HAP-1 (cell line): ENCODE results near the gene CST3.
"Not testable (repeated sequence)": the region's sequence is repeated elsewhere in the genome, so short reads cannot be mapped to it uniquely, and the experiment has no call there.

Experiments used
- DNase-seq, 2 experiments: peaks; one replicate each; pipeline ENCODE4 v3.0.0-alpha.2; 2016 to 2020; ENCODE audit warnings: low spot score in 2 of 2
- H3K27me3 ChIP-seq: fragments of 250-450 bp; sonication (Bioruptor Pico); 2 replicates; pipeline ENCODE4 v1.5.1; 2020; ENCODE audit warnings: low read depth, mild to moderate bottlenecking, moderate library complexity
- H3K36me3 ChIP-seq: fragments of 250-450 bp; sonication (Bioruptor Pico); replicated peaks from 2 replicates; pipeline ENCODE4 v1.5.1; 2020; ENCODE audit warnings: mild to moderate bottlenecking
- H3K4me1 ChIP-seq: fragments of 250-450 bp; sonication (Bioruptor Pico); 2 replicates; pipeline ENCODE4 v1.5.1; 2020; ENCODE audit warnings: mild to moderate bottlenecking
- H3K4me3 ChIP-seq: fragments of 250-450 bp; sonication (Bioruptor Pico); 2 replicates; pipeline ENCODE4 v1.5.1; 2020; ENCODE audit warnings: mild to moderate bottlenecking, moderate library complexity
- H3K9me3 ChIP-seq: fragments of 250-450 bp; sonication (Bioruptor Pico); 2 replicates; pipeline ENCODE4 v1.5.1; 2020; ENCODE audit warnings: mild to moderate bottlenecking, moderate library complexity
- in situ Hi-C: fragments of 300-500 bp; cut with MboI; formaldehyde crosslinking; loops from 3 replicates; pipeline ENCODE4 v1.14.3; 2020; ENCODE audit warnings: low sequenced_read_pairs, inconsistent platforms, mixed read lengths

Gene CST3

DNA sequence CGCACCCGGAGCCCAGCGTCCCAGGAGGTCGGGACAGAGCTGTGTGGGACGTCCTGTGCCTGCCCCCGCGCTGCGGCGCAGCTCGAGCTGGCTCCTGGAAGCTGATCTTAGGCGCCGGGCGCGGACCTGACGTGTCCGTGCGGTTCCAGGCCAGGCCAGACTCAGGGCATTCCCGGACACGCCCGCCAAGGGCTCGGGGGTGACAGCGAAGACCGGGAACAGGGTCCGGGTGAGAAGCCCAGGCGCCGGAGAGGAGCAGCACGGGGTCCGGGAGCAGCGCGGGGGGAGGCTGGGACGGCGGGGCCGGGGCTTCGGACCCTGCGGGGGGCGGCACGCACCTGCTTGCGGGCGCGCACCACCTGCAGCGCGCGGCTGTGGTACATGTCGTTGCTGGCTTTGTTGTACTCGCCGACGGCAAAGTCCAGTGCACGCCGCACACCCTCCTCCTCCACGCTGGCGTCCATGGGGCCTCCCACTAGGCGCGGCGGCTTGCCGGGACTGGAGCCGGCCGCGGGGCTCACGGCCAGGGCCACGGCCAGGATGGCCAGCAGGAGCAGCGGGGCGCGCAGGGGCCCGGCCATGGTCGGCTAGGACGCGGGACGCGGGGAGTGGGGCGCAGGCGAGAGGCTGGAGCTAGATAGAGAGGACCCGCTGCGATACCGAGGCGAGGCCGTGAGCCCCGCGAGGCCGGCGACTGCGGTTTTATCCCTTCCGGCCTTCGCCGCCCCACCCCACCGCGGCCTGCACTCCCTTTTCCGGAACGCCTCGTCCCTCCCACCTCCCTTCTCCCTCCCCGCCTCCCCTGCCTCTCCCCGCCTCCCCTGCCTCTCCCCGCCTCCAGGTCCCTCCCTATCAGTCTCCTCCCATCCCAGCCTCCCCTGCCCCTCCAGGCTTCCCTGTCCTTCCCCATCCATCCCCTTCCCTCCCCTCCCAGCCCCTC lies at the start of gene CST3:
TSS of gene CST3 (minus strand) at position 674 of the 940 bp plus-strand sequence. CDS start at position 581, 93 bp downstream.
- peak; percentile 95 to 99 for DNase-seq
- no peaks in the 10 kb centered on the region for H3K9me3 ChIP-seq
- H3K27me3 ChIP-seq = no peaks in the 10 kb centered on the region
- H3K36me3 ChIP-seq = peaks cover 5% of the 10 kb centered on the region; the same call in 1 of the 2 replicates
- H3K4me3 ChIP-seq = peak within 1 kb of the TSS; percentile 53
- in situ Hi-C loops = no loop called here
- no peaks in the 10 kb centered on the region for H3K4me1 ChIP-seq

DNA sequence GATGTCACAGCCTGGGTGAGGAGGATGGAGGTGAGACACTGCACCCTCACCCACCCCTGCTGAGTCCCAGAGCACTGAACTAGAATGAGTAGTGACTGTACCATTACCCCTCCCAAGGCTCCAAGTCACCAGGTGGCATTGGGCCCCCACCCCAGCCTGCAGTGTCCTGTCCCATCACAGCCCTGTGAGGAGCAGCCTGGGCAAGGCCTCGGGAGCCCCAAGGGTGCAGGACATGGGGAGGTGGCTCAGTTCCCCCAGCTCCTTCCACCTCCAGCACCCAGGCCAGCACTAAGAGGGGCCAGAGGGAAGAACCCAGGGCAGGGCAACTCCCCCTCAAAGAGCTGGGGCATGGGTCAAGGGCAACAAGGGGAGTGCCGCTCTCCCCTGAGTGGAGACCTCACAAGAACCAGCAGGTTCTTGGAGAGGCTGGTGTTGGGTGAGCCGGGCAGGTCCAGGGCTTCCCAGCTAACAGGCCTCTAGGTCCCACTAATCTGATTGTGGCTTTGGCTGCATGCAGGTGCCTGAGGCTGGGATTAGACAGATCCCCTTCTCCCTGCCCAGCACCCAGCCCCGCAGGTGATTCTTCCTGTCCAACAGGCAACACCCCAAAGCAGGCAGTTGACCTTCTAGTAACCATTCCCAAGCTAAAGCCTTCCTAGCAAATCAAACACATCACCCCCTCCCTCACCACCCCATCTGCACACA lies 48.4 kb upstream of the CST3 start:
- DNase-seq = no peak
- Histone ChIP-seq H3K27me3 (no peaks in the 10 kb centered on the region), H3K4me3 (no peak overlapping the region), H3K4me1 (no peaks in the 10 kb centered on the region), H3K36me3 (no peaks in the 10 kb centered on the region), H3K9me3 (no peaks in the 10 kb centered on the region)
- in situ Hi-C loops = no loop called here

DNA sequence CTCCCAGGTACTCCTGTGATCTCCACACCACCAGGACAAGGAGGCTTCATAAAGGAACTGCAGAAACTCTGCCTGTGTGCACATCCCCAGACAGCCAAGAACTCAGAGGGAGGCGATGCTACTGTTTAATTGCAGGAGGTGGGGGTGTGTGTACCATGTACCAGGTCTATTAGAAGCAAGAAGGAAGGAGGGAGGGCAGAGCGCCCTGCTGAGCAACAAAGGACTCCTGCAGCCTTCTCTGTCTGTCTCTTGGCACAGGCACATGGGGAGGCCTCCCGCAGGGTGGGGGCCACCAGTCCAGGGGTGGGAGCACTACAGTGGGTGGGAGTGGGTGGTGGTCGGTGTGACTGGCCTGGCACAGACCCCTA lies 47.8 kb upstream of the CST3 start:
- H3K4me3 ChIP-seq, in situ Hi-C loops, H3K9me3 ChIP-seq: not testable (repeated sequence)

GRCh38 chr20:23684261-23684660 lies 46.5 kb upstream of the CST3 start:
- H3K4me3 ChIP-seq = no peak overlapping the region

More for the DNA sequence above, 47.8 kb upstream of the CST3 start:
- not testable (repeated sequence) for H3K4me1 ChIP-seq, H3K36me3 ChIP-seq, H3K27me3 ChIP-seq, DNase-seq

GRCh38 chr20:23683807-23684206 lies 46.1 kb upstream of the CST3 start:
- Histone ChIP-seq H3K4me3 (no peak overlapping the region), H3K9me3 (no peaks in the 10 kb centered on the region), H3K27me3 (no peaks in the 10 kb centered on the region), H3K36me3 (no peaks in the 10 kb centered on the region), H3K4me1 (no peaks in the 10 kb centered on the region)
- in situ Hi-C loops = no loop called here
- no peak for DNase-seq

More at GRCh38 chr20:23684261-23684660, 46.5 kb upstream of the CST3 start:
- Histone ChIP-seq H3K4me1 (no peaks in the 10 kb centered on the region), H3K27me3 (no peaks in the 10 kb centered on the region), H3K9me3 (no peaks in the 10 kb centered on the region), H3K36me3 (no peaks in the 10 kb centered on the region)
- no peak for DNase-seq
- in situ Hi-C loops = no loop called here

DNA sequence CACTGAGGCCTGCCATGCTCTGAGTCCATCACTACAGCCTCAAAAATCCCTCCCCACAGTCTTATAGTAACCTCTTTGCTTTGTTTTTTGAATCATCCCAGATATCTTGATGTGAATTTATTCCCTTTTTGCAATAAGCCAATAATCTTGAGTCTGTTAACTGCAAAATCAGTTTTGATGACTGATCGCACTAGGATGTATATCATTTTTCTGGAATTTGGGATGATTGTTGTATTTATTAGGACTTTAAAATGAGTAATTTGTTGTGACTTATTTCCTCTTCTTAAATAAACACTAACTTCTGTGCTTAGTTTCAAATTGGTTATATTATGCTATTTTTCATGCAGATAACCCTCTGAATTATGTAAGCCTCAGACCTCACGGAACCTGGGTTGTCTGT lies 45.5 kb upstream of the CST3 start:
- Histone ChIP-seq H3K27me3 (no peaks in the 10 kb centered on the region), H3K9me3 (no peaks in the 10 kb centered on the region), H3K4me1 (no peaks in the 10 kb centered on the region), H3K36me3 (no peaks in the 10 kb centered on the region), H3K4me3 (no peak overlapping the region)
- in situ Hi-C loops = no loop called here
- DNase-seq = no peak

GRCh38 chr20:23680146-23680545 lies 42.4 kb upstream of the CST3 start:
- no peak for DNase-seq
- Histone ChIP-seq H3K36me3 (no peaks in the 10 kb centered on the region), H3K9me3 (no peaks in the 10 kb centered on the region), H3K27me3 (no peaks in the 10 kb centered on the region), H3K4me3 (no peak overlapping the region), H3K4me1 (no peaks in the 10 kb centered on the region)
- in situ Hi-C loops = no loop called here

DNA sequence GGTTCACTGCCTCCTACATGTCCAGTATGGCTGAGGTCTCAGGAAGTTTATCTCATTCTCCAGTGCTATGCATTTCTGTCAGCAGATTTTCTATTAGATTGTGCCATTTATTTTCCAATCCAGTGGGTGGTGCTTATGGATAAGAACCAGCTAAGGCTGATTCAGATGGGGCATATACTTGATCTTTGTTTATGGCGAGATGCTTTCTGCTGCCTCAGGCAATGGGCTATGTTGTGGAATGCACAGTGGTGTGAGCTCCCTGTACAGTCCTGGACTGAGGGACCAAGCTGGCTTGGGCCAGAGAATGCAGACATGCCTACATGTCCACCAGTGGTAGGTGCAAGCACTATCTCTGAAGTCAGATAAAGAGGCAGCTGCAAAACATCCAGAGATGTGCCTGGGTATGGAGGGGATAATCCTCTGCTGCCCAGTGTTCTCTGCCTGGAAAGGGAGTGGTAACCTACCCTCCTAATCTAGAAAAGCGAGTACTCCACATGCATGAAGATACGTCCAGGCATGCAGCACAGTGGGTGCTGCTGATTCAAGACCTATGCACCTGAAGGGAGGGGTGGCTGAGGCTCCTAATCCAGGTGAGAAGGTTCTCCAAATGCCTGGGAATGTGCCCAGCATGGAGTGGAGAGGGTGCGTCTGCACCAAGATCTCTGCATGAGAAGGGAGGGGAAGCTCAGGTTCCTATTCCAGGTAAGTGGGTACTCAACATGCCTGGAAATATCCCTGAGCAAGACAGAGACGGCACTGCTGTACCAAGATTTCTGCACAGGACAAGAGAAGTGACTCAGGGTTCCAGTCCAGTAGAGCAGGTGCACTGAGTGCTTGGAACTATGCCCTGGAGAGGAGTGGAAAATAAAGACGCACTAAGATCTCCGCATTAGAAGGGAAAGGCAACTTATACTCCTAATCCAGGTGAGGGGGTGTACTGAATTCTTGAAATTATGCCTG lies 41.7 kb upstream of the CST3 start:
- H3K36me3 ChIP-seq = no peaks in the 10 kb centered on the region
- H3K4me1 ChIP-seq = no peaks in the 10 kb centered on the region
- H3K4me3 ChIP-seq = no peak overlapping the region
- DNase-seq = no peak
- in situ Hi-C loops = no loop called here
- no peaks in the 10 kb centered on the region for H3K27me3 ChIP-seq
- H3K9me3 ChIP-seq = no peaks in the 10 kb centered on the region

GRCh38 chr20:23673209-23673608 lies 35.5 kb upstream of the CST3 start:
- H3K27me3 ChIP-seq = no peaks in the 10 kb centered on the region
- no peak for DNase-seq
- no peaks in the 10 kb centered on the region for H3K9me3 ChIP-seq
- H3K36me3 ChIP-seq = no peaks in the 10 kb centered on the region
- no peaks in the 10 kb centered on the region for H3K4me1 ChIP-seq
- in situ Hi-C loops = no loop called here
- H3K4me3 ChIP-seq = no peak overlapping the region

DNA sequence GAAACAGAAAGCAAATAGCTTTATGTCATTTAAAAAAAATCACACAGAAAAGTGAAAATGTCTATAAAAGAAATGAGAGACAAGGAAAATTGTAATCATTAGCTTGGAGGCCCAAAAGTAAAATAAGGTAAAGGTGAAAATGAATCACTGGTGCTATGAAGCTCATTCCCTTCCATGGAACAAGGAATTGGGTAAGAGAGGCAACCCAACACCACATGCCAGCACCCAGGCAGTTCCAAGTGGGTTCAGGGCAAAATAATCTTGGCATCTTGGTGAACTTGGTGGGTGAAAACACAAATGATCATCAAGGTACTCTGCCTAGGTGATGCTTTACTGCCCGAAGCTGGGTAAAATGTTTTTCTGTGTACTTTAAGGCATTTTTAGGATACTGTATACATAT lies 34.4 kb upstream of the CST3 start:
- Histone ChIP-seq H3K4me3 (no peak overlapping the region), H3K27me3 (no peaks in the 10 kb centered on the region), H3K4me1 (no peaks in the 10 kb centered on the region), H3K36me3 (no peaks in the 10 kb centered on the region), H3K9me3 (no peaks in the 10 kb centered on the region)
- in situ Hi-C loops = no loop called here
- DNase-seq = no peak

- H3K36me3 ChIP-seq = no peaks in the 10 kb centered on the region
- DNase-seq = no peak
- in situ Hi-C loops = no loop called here
- H3K4me1 ChIP-seq = no peaks in the 10 kb centered on the region
- no peaks in the 10 kb centered on the region for H3K27me3 ChIP-seq
- H3K4me3 ChIP-seq = no peak overlapping the region
- no peaks in the 10 kb centered on the region for H3K9me3 ChIP-seq
These were observed 33.7 kb upstream of the CST3 start for GRCh38 chr20:23671479-23671878.

- in situ Hi-C loops = no loop called here
- Histone ChIP-seq H3K9me3 (no peaks in the 10 kb centered on the region), H3K4me1 (no peaks in the 10 kb centered on the region), H3K27me3 (no peaks in the 10 kb centered on the region), H3K36me3 (no peaks in the 10 kb centered on the region), H3K4me3 (no peak overlapping the region)
- DNase-seq = no peak
These were observed 32.6 kb upstream of the CST3 start for GRCh38 chr20:23670361-23670760.

DNA sequence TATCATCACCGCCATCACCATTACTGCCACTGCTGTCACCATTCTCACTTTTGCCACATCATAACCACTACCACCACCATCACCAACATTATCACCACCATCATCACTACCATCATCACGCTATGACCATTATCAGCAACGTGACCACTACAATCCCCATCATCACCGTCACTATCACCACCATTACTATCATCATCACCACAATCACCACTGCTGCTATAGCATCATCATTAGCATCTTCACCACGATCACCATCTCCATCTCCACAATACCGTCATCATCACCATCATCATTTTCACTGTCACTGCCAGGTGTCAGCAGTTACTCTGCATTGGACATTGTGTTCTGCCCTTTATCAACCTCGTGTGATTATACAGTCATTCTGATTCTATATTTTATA lies 32.1 kb upstream of the CST3 start:
- in situ Hi-C loops = no loop called here
- DNase-seq = no peak
- Histone ChIP-seq H3K4me1 (no peaks in the 10 kb centered on the region), H3K27me3 (no peaks in the 10 kb centered on the region), H3K4me3 (no peak overlapping the region), H3K9me3 (no peaks in the 10 kb centered on the region), H3K36me3 (no peaks in the 10 kb centered on the region)
